ENCODE data around the gene ATP8B4.

The ATP8B4 gene

GRCh38 chr15:49848282-49848724, 270.7 kb downstream of the ATP8B4 start:
- TF ChIP-seq, protein P1, sequence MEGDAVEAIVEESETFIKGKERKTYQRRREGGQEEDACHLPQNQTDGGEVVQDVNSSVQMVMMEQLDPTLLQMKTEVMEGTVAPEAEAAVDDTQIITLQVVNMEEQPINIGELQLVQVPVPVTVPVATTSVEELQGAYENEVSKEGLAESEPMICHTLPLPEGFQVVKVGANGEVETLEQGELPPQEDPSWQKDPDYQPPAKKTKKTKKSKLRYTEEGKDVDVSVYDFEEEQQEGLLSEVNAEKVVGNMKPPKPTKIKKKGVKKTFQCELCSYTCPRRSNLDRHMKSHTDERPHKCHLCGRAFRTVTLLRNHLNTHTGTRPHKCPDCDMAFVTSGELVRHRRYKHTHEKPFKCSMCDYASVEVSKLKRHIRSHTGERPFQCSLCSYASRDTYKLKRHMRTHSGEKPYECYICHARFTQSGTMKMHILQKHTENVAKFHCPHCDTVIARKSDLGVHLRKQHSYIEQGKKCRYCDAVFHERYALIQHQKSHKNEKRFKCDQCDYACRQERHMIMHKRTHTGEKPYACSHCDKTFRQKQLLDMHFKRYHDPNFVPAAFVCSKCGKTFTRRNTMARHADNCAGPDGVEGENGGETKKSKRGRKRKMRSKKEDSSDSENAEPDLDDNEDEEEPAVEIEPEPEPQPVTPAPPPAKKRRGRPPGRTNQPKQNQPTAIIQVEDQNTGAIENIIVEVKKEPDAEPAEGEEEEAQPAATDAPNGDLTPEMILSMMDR (conservative IDR thresholded peaks at IDR 0.05; ENCODE audit: low read depth, low read length) = no peak
- H3K4me3 ChIP-seq (ENCODE audit: low read depth, low read length) = no peak overlapping the region
- peak; percentile 96 for DNase-seq (ENCODE audit: low read depth)

DNA sequence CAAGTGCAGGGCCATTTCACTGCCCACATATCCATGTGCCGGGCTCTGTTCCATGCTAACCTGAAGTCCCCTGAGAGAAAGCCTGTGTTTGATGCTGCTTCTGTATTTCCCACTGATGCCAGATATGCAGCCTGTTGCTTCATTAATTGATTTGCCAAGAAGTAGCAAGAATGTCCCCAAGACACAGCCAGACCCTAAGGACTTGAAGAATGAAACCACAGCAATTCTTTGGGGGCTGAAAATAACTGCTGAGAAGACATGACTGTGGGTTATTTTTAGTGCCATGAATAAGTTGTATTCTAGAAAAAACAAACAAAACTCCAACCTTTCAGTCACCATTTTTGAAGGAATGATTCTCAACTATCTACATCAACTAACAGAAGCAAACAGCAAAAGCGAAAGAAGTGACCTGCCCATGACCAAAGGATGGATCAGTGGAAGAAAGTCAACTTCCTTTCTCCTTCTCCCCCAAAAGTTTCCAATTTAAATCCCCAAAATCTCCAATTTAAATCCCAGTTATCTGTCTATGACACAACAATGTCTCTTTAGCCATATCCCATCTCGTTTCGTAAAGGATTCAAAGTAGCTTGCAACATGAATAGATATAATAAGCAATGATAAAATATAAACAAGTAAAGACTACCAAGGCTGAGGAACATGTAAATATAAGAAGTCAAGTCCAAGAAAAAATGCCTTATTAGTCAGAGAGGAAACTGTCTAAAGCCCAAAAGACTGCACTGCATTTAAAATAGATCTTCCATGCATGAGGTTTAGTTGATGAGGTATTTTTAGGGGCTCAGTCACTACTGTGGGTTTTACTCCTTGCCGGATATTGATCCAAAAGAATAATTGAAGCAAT, 271.4 kb downstream of the ATP8B4 start:
- DNase-seq (ENCODE audit: low read depth) = peak; percentile 70

GRCh38 chr15:49844390-49844789, 274.6 kb downstream of the ATP8B4 start:
- no peak for DNase-seq (ENCODE audit: low read depth)
- TF ChIP-seq, protein P1 (conservative IDR thresholded peaks at IDR 0.05; ENCODE audit: low read depth, low read length) = no peak
- H3K4me3 ChIP-seq (ENCODE audit: low read depth, low read length) = no peak overlapping the region

More for the DNA sequence above, 271.4 kb downstream of the ATP8B4 start:
- TF ChIP-seq, protein P1 (conservative IDR thresholded peaks at IDR 0.05; ENCODE audit: low read depth, low read length) = no peak
- no peak overlapping the region for H3K4me3 ChIP-seq (ENCODE audit: low read depth, low read length)

GRCh38 chr15:49843725-49844124, 275.3 kb downstream of the ATP8B4 start:
- TF ChIP-seq, protein P1 (conservative IDR thresholded peaks at IDR 0.05; ENCODE audit: low read depth, low read length) = no peak
- peak; percentile 43 for DNase-seq (ENCODE audit: low read depth)
- no peak overlapping the region for H3K4me3 ChIP-seq (ENCODE audit: low read depth, low read length)

- TF ChIP-seq, protein P1 (conservative IDR thresholded peaks at IDR 0.05; ENCODE audit: low read depth, low read length) = no peak
- H3K4me3 ChIP-seq (ENCODE audit: low read depth, low read length) = no peak overlapping the region
- no peak for DNase-seq (ENCODE audit: low read depth)
These were observed 276.9 kb downstream of the ATP8B4 start for GRCh38 chr15:49842031-49842730.

DNA sequence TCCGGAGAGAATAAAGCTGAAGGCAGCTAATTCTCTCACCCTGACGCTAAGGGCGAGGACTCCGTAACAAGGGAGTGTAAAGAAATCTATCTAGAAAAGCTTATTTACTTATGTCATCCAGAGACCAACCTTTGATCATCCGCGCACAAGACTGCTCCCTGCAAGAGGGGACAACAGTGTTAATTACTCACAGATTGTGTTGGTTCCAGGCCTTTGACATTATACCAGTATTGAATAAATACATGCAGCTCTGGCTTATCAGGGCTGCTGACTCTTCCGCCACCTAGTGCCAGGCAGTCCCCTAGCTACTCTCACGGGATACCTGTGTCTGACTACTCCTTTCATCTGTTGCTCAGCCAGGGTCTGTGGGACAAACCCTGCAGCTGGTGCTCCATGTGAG, 286.5 kb downstream of the ATP8B4 start:
- DNase-seq (ENCODE audit: low read depth) = peak; percentile 73
- TF ChIP-seq, protein P1 (conservative IDR thresholded peaks at IDR 0.05; ENCODE audit: low read depth, low read length) = peak; percentile 70

More for the DNA sequence above, 286.5 kb downstream of the ATP8B4 start:
- H3K4me3 ChIP-seq (ENCODE audit: low read depth, low read length) = no peak overlapping the region

Data from choroid plexus epithelial cell (primary cell).